Head of caudate nucleus (tissue), 42 donors: ENCODE results near the gene PNMA6F.

Experiments
- DNase-seq, 42 donors: peaks; one replicate each; pipeline versions ENCODE4 v3.0.0 to v3.0.0-alpha.2; 2020 to 2021; ENCODE audit warnings: mixed read lengths in 7 of 42
- intact Hi-C: fragments of 100-400 bp; cut with DNase I; formaldehyde crosslinking; loops from one replicate; pipeline ENCODE4 v1.15.0; 2022

PNMA6F gene

GRCh38 chrX:153321381-153322124 lies at the start of gene PNMA6F:
PNMA6F (minus strand) TSS chrX:153321767; CDS start chrX:153320674, 1,093 bp downstream.
- no peak for DNase-seq
- intact Hi-C loops = no loop called here

GRCh38 chrX:153371256-153371655 lies 49.7 kb upstream of the PNMA6F start:
- intact Hi-C loops = no loop called here
- no peak for DNase-seq

- intact Hi-C loops = no loop called here
- DNase-seq = no peak
Measured at GRCh38 chrX:153370293-153371055, 48.9 kb upstream of the PNMA6F start.

- no peak for DNase-seq
- intact Hi-C loops = no loop called here
Measured at GRCh38 chrX:153366878-153367538, 45.4 kb upstream of the PNMA6F start.

- no peak for DNase-seq
- intact Hi-C loops = no loop called here
Measured at GRCh38 chrX:153366119-153366518, 44.6 kb upstream of the PNMA6F start.

- intact Hi-C loops = no loop called here
- DNase-seq = no peak
Measured at GRCh38 chrX:153365670-153366069, 44.1 kb upstream of the PNMA6F start.

- intact Hi-C loops = no loop called here
- no peak for DNase-seq
Measured at GRCh38 chrX:153361781-153362397, 40.3 kb upstream of the PNMA6F start.

GRCh38 chrX:153357877-153358276 lies 36.3 kb upstream of the PNMA6F start:
- intact Hi-C loops = no loop called here
- DNase-seq = no peak

GRCh38 chrX:153353416-153353815 lies 31.8 kb upstream of the PNMA6F start:
- no peak for DNase-seq
- intact Hi-C loops = no loop called here

- no peak for DNase-seq
- intact Hi-C loops = no loop called here
Measured at GRCh38 chrX:153352858-153353257, 31.3 kb upstream of the PNMA6F start.

- intact Hi-C loops = no loop called here
- DNase-seq = no peak
Measured at GRCh38 chrX:153351981-153352380, 30.4 kb upstream of the PNMA6F start.

GRCh38 chrX:153349952-153350351 lies 28.4 kb upstream of the PNMA6F start:
- intact Hi-C loops = no loop called here
- no peak for DNase-seq

GRCh38 chrX:153348421-153348820 lies 26.9 kb upstream of the PNMA6F start:
- DNase-seq = no peak
- intact Hi-C loops = no loop called here

- DNase-seq = no peak
- intact Hi-C loops = no loop called here
Measured at GRCh38 chrX:153347530-153347929, 26.0 kb upstream of the PNMA6F start.

GRCh38 chrX:153343674-153344073 lies 22.1 kb upstream of the PNMA6F start:
- intact Hi-C loops = no loop called here
- DNase-seq = no peak

- intact Hi-C loops = no loop called here
- DNase-seq = peak in 4 of 42 donors; percentile 7 to 48 (median 36)
Measured at GRCh38 chrX:153342762-153343558, 21.4 kb upstream of the PNMA6F start.

- intact Hi-C loops = no loop called here
Measured at GRCh38 chrX:153340111-153340510, 18.5 kb upstream of the PNMA6F start.

GRCh38 chrX:153339662-153340061 lies 18.1 kb upstream of the PNMA6F start:
- intact Hi-C loops = no loop called here
- no peak for DNase-seq

More at GRCh38 chrX:153340111-153340510, 18.5 kb upstream of the PNMA6F start:
- no peak for DNase-seq

- DNase-seq = no peak
- intact Hi-C loops = no loop called here
Measured at GRCh38 chrX:153338836-153339235, 17.3 kb upstream of the PNMA6F start.
